Measurements from ENCODE around the gene ZNF497.
A peak's percentile ranks its signal among the peaks of the same experiment; 100 is the strongest.

Gene ZNF497

GRCh38 chr19:58398545-58398944 lies 36.0 kb upstream of the ZNF497 start:
- intact Hi-C loops (cut with micrococcal nuclease) = no loop called here
- Mint-ChIP-seq H3K36me3 (ENCODE audit: low read depth) (peaks cover 29% of the 10 kb centered on the region), H3K9me3 (no peaks in the 10 kb centered on the region), H3K27ac (no peak overlapping the region), H3K4me3 (no peak overlapping the region), H3K27me3 (peaks cover 54% of the 10 kb centered on the region), H3K4me1 (ENCODE audit: low read depth) (peaks cover 41% of the 10 kb centered on the region)

DNA sequence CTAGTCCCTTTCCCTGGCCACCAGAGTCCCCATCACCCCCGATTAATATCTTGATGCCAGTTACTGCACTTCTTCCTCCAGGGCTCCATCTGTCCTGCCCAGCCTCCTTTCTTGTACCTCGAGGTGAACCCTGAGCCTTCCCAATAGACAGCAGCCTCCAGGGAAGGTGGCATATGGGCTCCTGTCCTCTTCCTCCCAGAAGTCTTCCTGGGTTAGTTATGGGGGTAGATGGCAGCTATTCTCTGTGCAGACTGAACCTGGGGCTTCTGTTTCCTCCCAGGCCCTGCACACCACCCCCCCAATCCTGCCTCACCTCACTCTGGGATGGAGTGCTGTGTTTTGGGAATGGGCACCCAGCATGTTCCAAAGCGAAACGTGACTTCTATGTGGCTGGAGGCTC lies 35.5 kb upstream of the ZNF497 start:
- Mint-ChIP-seq H3K36me3 (ENCODE audit: low read depth) (peaks cover 34% of the 10 kb centered on the region), H3K4me3 (no peak overlapping the region), H3K9me3 (no peaks in the 10 kb centered on the region), H3K4me1 (ENCODE audit: low read depth) (peaks cover 41% of the 10 kb centered on the region), H3K27ac (no peak overlapping the region), H3K27me3 (peaks cover 56% of the 10 kb centered on the region)
- intact Hi-C loops (cut with micrococcal nuclease) = no loop called here

GRCh38 chr19:58397533-58398037 lies 35.0 kb upstream of the ZNF497 start:
- Mint-ChIP-seq H3K36me3 (ENCODE audit: low read depth) (peaks cover 39% of the 10 kb centered on the region), H3K9me3 (no peaks in the 10 kb centered on the region), H3K4me1 (ENCODE audit: low read depth) (peaks cover 41% of the 10 kb centered on the region), H3K4me3 (no peak overlapping the region), H3K27me3 (peaks cover 56% of the 10 kb centered on the region), H3K27ac (no peak overlapping the region)
- intact Hi-C loops (cut with micrococcal nuclease) = no loop called here

DNA sequence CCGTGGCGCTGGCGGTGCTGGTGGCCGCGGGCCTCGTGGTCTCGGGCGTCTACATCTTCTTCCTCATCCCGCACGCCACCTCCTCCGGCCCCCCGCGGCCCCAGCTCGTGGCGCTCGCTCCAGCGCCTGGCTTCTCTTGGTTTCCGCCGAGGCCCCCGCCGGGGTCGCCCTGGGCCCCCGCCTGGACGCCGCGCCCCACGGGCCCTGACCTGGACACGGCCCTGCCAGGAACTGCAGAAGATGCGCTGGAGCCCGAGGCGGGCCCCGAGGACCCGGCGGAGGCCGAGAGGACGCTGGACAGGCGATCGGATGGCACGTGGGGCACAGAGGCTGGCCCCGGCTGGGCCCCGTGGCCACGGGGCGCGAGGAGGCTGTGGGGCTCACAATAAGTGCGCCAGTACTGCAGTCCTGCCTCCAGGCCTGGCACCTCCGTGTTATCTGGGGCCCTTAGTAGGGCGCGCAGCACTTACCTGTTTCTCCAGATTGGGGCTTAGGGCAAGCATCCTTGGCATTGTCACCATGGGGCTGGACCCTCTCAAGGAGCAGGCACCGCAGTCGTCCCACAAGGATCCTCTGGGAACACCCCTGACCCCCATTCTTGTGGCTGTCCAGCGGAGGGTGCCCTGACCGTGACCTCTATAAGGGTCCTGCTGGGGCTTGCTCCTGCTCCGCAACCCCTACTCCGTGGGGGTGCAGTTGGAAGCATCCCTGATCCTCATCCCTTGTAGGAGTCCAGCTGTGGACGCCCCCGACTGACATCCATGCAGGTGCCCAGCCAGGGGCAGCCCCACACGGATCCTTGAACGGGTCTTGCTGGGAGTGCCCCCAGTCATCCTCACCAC lies 34.4 kb upstream of the ZNF497 start:
- Mint-ChIP-seq H3K27me3 (peaks cover 56% of the 10 kb centered on the region), H3K36me3 (ENCODE audit: low read depth) (peaks cover 46% of the 10 kb centered on the region), H3K9me3 (no peaks in the 10 kb centered on the region), H3K4me1 (ENCODE audit: low read depth) (peaks cover 41% of the 10 kb centered on the region), H3K27ac (no peak overlapping the region), H3K4me3 (no peak overlapping the region)
- intact Hi-C loops (cut with micrococcal nuclease) = no loop called here

- intact Hi-C loops (cut with micrococcal nuclease) = no loop called here
- H3K9me3 Mint-ChIP-seq = no peaks in the 10 kb centered on the region
- peaks cover 56% of the 10 kb centered on the region for H3K27me3 Mint-ChIP-seq
- H3K4me1 Mint-ChIP-seq (ENCODE audit: low read depth) = peaks cover 36% of the 10 kb centered on the region
- H3K4me3 Mint-ChIP-seq = no peak overlapping the region
- H3K27ac Mint-ChIP-seq = no peak overlapping the region
- H3K36me3 Mint-ChIP-seq (ENCODE audit: low read depth) = peaks cover 49% of the 10 kb centered on the region
Measured at GRCh38 chr19:58395979-58396627, 33.6 kb upstream of the ZNF497 start.

DNA sequence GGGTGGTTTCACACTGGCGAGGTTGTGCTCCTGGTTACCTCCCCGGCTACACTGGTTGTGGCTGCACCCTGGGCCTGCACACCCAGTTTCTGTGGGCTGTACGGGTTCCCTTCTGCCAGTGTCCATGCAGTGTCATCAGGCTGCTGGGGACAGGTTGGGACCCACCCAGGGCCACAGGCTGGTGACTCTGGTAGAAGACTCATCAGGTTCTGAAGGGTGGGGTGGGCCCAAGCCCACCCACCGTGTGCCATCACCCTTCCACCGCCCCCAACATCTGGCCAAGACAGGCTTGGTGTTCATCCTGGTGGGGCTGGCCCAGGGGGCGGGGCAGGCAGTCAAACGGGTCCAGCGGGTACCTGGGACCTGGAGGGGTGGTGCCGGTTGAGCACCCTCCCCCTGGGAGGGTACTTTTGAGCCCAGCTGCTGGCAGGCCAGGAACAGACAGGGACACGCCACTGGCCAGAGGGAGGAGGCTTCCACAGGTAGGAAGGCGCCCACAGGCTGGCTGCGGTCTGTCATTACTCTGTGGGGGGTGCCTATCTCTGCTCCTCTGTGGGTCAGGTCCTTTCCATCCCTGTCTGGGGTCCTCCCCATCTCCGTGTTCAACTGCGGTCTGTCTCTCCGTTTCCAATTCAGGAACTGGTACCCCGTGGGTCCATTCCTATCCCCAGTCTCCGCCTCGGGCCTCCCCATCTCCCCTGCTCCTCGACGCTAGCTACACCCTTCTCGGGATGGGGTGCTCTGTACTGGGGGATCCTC lies 32.8 kb upstream of the ZNF497 start, which contains the start of gene RNF225:
RNF225 (plus strand) TSS at position 437 of the 759 bp plus-strand sequence. CDS start 434 bp downstream, outside the sequence.
- Mint-ChIP-seq H3K27ac (no peak within 1 kb of the TSS), H3K9me3 (no peaks in the 10 kb centered on the region), H3K4me3 (no peak within 1 kb of the TSS), H3K4me1 (ENCODE audit: low read depth) (peaks cover 34% of the 10 kb centered on the region), H3K27me3 (peaks cover 54% of the 10 kb centered on the region), H3K36me3 (ENCODE audit: low read depth) (peaks cover 55% of the 10 kb centered on the region)
- intact Hi-C loops (cut with micrococcal nuclease) = no loop called here

DNA sequence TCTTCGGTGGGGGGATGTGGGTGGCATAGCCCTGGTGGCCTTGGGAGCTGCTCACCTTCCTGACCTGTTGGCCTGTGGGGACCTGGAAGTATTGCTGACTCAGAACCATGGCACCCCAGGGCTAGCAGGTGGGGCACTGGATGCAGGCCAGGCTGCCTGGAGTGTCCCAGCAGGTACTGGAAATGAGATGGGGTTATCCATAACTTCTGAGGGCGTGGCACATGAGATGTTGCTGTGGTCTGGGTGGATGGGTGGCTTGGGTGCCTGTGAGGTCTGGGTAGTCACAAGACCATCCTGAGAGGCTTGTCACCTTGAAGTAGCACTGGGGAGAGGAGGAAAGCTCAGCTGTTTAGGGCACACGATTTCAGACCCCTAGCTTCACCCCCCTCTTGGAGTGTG lies 32.3 kb upstream of the ZNF497 start:
- Mint-ChIP-seq H3K4me3 (no peak overlapping the region), H3K9me3 (no peaks in the 10 kb centered on the region), H3K27ac (no peak overlapping the region), H3K27me3 (peaks cover 52% of the 10 kb centered on the region), H3K36me3 (ENCODE audit: low read depth) (peaks cover 61% of the 10 kb centered on the region), H3K4me1 (ENCODE audit: low read depth) (peaks cover 32% of the 10 kb centered on the region)
- intact Hi-C loops (cut with micrococcal nuclease) = no loop called here

DNA sequence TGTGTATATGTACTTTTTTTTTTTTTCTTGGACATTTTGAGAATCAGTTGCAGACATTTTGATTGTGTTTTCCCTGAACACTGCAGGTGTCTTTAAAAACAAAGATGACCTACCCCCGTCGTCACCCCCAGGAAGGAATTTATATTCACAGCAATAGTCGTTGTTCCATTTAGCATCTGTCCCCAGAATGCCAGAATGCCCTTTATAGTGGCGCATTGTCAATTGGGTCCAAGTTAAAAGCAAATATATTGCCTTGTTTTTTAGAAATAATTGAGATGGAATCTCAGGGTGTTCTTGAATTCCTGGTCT lies 31.1 kb upstream of the ZNF497 start:
- H3K36me3 Mint-ChIP-seq (ENCODE audit: low read depth) = peaks cover 72% of the 10 kb centered on the region
- H3K4me1 Mint-ChIP-seq (ENCODE audit: low read depth) = peaks cover 38% of the 10 kb centered on the region
- no peaks in the 10 kb centered on the region for H3K9me3 Mint-ChIP-seq
- H3K27me3 Mint-ChIP-seq = peaks cover 45% of the 10 kb centered on the region
- H3K27ac Mint-ChIP-seq = no peak overlapping the region
- intact Hi-C loops (cut with micrococcal nuclease) = no loop called here
- H3K4me3 Mint-ChIP-seq = no peak overlapping the region

- Mint-ChIP-seq H3K4me1 (ENCODE audit: low read depth) (peaks cover 42% of the 10 kb centered on the region), H3K9me3 (no peaks in the 10 kb centered on the region), H3K36me3 (ENCODE audit: low read depth) (peaks cover 78% of the 10 kb centered on the region), H3K27ac (no peak overlapping the region), H3K4me3 (no peak overlapping the region), H3K27me3 (peaks cover 42% of the 10 kb centered on the region)
- intact Hi-C loops (cut with micrococcal nuclease) = no loop called here
Measured at GRCh38 chr19:58392945-58393724, 30.6 kb upstream of the ZNF497 start.

DNA sequence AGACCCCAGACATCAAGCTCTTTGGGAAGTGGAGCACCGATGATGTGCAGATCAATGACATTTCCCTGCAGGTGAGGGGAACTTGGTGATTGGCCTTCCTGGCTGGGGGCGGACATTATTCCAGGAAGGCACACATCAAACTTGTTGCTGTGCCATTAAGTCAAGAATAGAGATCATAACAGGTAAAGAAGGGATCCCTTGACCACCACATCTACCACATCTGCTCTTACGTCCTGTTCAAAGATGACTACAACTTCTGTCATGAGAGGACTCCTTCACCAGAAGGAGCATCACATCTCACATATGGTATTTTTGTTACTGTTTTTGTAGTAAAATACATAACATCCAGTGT lies 25.6 kb upstream of the ZNF497 start:
- Mint-ChIP-seq H3K36me3 (ENCODE audit: low read depth) (peaks cover 66% of the 10 kb centered on the region), H3K4me3 (peak overlapping the region; percentile 96), H3K27ac (peak overlapping the region; percentile 96), H3K9me3 (no peaks in the 10 kb centered on the region), H3K27me3 (no peaks in the 10 kb centered on the region), H3K4me1 (ENCODE audit: low read depth) (peaks cover 36% of the 10 kb centered on the region)
- intact Hi-C loops (cut with micrococcal nuclease) = no loop called here

GRCh38 chr19:58387338-58388174 lies 25.0 kb upstream of the ZNF497 start:
- H3K36me3 Mint-ChIP-seq (ENCODE audit: low read depth) = peaks cover 60% of the 10 kb centered on the region
- intact Hi-C loops (cut with micrococcal nuclease) = loop anchor here (1.0 kb wide), 1 partner anchor 82 kb away; the partner anchor contains the start of gene ERVK3-1
- H3K9me3 Mint-ChIP-seq = no peaks in the 10 kb centered on the region
- peak overlapping the region; percentile 96 for H3K27ac Mint-ChIP-seq
- H3K27me3 Mint-ChIP-seq = no peaks in the 10 kb centered on the region
- peaks cover 36% of the 10 kb centered on the region for H3K4me1 Mint-ChIP-seq (ENCODE audit: low read depth)
- peak overlapping the region; percentile 96 for H3K4me3 Mint-ChIP-seq

GRCh38 chr19:58386576-58387337 lies 24.2 kb upstream of the ZNF497 start, which contains the start of gene RPS5:
TSS of gene RPS5 (plus strand) at chr19:58387269. CDS start at chr19:58388138, 869 bp downstream.
- Mint-ChIP-seq H3K27ac (peak within 1 kb of the TSS; percentile 96), H3K36me3 (ENCODE audit: low read depth) (peaks cover 52% of the 10 kb centered on the region), H3K27me3 (no peaks in the 10 kb centered on the region), H3K4me3 (peak within 1 kb of the TSS; percentile 96), H3K4me1 (ENCODE audit: low read depth) (peaks cover 43% of the 10 kb centered on the region), H3K9me3 (no peaks in the 10 kb centered on the region)
- intact Hi-C loops (cut with micrococcal nuclease) = loop anchor here (1.0 kb wide), 1 partner anchor 81 kb away; the partner anchor contains the start of gene ERVK3-1

All from dendritic cell treated with granulocyte-macrophage colony-stimulating factor and Interleukin-4, amounts not matched to agents 40 ng/mL and 50 ng/mL, for 4 days (primary cell).